ENCODE measurements around the gene AFF3. TPM values are rescaled to one million over a fixed set of nuclear protein-coding genes. Genes with fewer than 3 reads are reported as not detected.

AFF3 gene
- total RNA-seq, 6 experiments from 2014 or later: 0.80 to 8.2 (median 6.8) TPM

GRCh38 chr2:99637159-99637697, 505.2 kb downstream of the AFF3 start:
- no peak overlapping the region for H3K4me3 Mint-ChIP-seq
- peaks cover 22% of the 10 kb centered on the region for H3K27me3 Mint-ChIP-seq (ENCODE audit: insufficient read depth)
- H3K27ac Mint-ChIP-seq: no peak overlapping the region
- H3K4me1 Mint-ChIP-seq (ENCODE audit: low read depth): no peaks in the 10 kb centered on the region
- H3K9me3 Mint-ChIP-seq: peaks cover 9% of the 10 kb centered on the region
- peaks cover 8% of the 10 kb centered on the region; the same call in 1 of the 2 replicates for H3K36me3 Mint-ChIP-seq (ENCODE audit: low read depth)
- TF ChIP-seq CTCF (IDR thresholded peaks at IDR 0.05): no peak
- DNase-seq: no peak

GRCh38 chr2:99636144-99637034, 506.0 kb downstream of the AFF3 start:
- peaks cover 21% of the 10 kb centered on the region for H3K27me3 Mint-ChIP-seq (ENCODE audit: insufficient read depth)
- DNase-seq: no peak

GRCh38 chr2:99635710-99636109, 506.7 kb downstream of the AFF3 start:
- Mint-ChIP-seq H3K27ac (no peak overlapping the region), H3K27me3 (ENCODE audit: insufficient read depth) (peaks cover 15% of the 10 kb centered on the region), H3K4me1 (ENCODE audit: low read depth) (no peaks in the 10 kb centered on the region), H3K36me3 (ENCODE audit: low read depth) (peaks cover 8% of the 10 kb centered on the region; the same call in 1 of the 2 replicates), H3K9me3 (peaks cover 10% of the 10 kb centered on the region), H3K4me3 (no peak overlapping the region)
- DNase-seq: no peak
- TF ChIP-seq CTCF (IDR thresholded peaks at IDR 0.05): no peak

More at GRCh38 chr2:99636144-99637034, 506.0 kb downstream of the AFF3 start:
- no peak for TF ChIP-seq CTCF (IDR thresholded peaks at IDR 0.05)
- Mint-ChIP-seq H3K4me1 (ENCODE audit: low read depth) (no peaks in the 10 kb centered on the region), H3K36me3 (ENCODE audit: low read depth) (peaks cover 8% of the 10 kb centered on the region; the same call in 1 of the 2 replicates), H3K9me3 (peaks cover 9% of the 10 kb centered on the region), H3K27ac (no peak overlapping the region), H3K4me3 (no peak overlapping the region)

- Mint-ChIP-seq H3K27ac (no peak overlapping the region), H3K4me3 (no peak overlapping the region), H3K27me3 (ENCODE audit: insufficient read depth) (peaks cover 19% of the 10 kb centered on the region), H3K36me3 (ENCODE audit: low read depth) (peaks cover 8% of the 10 kb centered on the region; the same call in 1 of the 2 replicates), H3K9me3 (peaks cover 17% of the 10 kb centered on the region), H3K4me1 (ENCODE audit: low read depth) (no peaks in the 10 kb centered on the region)
- no peak for DNase-seq
- TF ChIP-seq CTCF (IDR thresholded peaks at IDR 0.05): no peak
These were observed 508.2 kb downstream of the AFF3 start for GRCh38 chr2:99634234-99634633.

- Mint-ChIP-seq H3K36me3 (ENCODE audit: low read depth) (peaks cover 8% of the 10 kb centered on the region; the same call in 1 of the 2 replicates), H3K4me3 (no peak overlapping the region)
- DNase-seq: no peak
These were observed 510.7 kb downstream of the AFF3 start for GRCh38 chr2:99631700-99632099.

More at GRCh38 chr2:99631700-99632099, 510.7 kb downstream of the AFF3 start:
- H3K27me3 Mint-ChIP-seq (ENCODE audit: insufficient read depth): peaks cover 12% of the 10 kb centered on the region
- no peaks in the 10 kb centered on the region for H3K4me1 Mint-ChIP-seq (ENCODE audit: low read depth)
- no peak for TF ChIP-seq CTCF (IDR thresholded peaks at IDR 0.05)
- no peak overlapping the region for H3K27ac Mint-ChIP-seq
- H3K9me3 Mint-ChIP-seq: peaks cover 17% of the 10 kb centered on the region

Measured in HFFc6 (cell line).